HG02642 (cell line): ENCODE data around the gene ASXL1.

Experiments used
- ATAC-seq: cut with Tn5 transposase; IDR thresholded peaks from one replicate; pipeline ENCODE4 v1.9.1; 2021; ENCODE audit warnings: mild to moderate bottlenecking; ENCODE audit not compliant: unreplicated experiment, poor library complexity

ASXL1 gene

DNA sequence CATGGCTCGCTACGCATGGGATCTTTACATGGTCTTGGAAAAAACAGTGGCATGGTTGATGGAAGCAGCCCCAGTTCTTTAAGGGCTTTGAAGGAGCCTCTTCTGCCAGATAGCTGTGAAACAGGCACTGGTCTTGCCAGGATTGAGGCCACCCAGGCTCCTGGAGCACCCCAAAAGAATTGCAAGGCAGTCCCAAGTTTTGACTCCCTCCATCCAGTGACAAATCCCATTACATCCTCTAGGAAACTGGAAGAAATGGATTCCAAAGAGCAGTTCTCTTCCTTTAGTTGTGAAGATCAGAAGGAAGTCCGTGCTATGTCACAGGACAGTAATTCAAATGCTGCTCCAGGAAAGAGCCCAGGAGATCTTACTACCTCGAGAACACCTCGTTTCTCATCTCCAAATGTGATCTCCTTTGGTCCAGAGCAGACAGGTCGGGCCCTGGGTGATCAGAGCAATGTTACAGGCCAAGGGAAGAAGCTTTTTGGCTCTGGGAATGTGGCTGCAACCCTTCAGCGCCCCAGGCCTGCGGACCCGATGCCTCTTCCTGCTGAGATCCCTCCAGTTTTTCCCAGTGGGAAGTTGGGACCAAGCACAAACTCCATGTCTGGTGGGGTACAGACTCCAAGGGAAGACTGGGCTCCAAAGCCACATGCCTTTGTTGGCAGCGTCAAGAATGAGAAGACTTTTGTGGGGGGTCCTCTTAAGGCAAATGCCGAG is 78.2 kb downstream of the ASXL1 start:
- no peak for ATAC-seq

GRCh38 chr20:32436968-32437367 is 78.8 kb downstream of the ASXL1 start:
- ATAC-seq, result no peak

DNA sequence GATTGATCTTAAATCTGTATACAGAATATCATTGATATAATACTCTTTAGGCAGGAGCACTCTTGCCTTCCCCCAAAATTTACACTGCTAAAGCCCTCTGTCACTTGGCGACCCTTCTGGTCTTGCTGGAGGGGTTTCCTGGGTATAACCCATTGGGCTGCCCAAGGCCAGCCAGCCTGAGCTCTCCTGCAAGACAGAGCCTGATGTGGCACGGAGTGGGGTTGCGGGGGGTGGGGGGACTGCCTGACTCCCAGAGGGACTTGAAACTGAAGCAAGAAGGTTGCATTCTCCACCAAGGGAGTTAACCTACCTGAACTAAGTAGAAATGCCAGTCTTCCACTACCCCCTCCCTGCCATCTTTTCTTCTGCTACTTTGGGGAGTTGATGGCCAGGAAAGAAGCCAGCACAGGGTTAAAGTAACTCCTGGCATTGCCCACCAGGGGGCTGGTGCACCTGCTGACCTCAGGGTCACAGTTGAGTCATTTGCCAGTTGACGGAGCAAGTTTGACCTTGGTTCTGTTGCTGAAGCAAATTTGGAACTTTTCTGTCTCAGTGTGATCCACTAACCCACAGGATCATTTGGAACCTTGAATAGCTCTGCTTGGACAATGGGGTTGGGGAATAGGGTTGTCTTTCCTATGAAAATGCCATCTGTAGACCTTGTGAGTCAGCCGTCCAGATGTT is 79.4 kb downstream of the ASXL1 start:
- ATAC-seq, result no peak

- ATAC-seq, result no peak
These were observed 80.3 kb downstream of the ASXL1 start for GRCh38 chr20:32438331-32438858.

GRCh38 chr20:32439132-32439829 is 81.2 kb downstream of the ASXL1 start:
- no peak for ATAC-seq

GRCh38 chr20:32440069-32440757 is 82.1 kb downstream of the ASXL1 start:
- ATAC-seq, result no peak

- no peak for ATAC-seq
These were observed 82.6 kb downstream of the ASXL1 start for GRCh38 chr20:32440758-32441078.

GRCh38 chr20:32441638-32442037 is 83.5 kb downstream of the ASXL1 start:
- no peak for ATAC-seq

GRCh38 chr20:32442630-32443373 is 84.7 kb downstream of the ASXL1 start:
- ATAC-seq, result no peak

GRCh38 chr20:32443386-32443974 is 85.3 kb downstream of the ASXL1 start:
- no peak for ATAC-seq

- ATAC-seq, result no peak
These were observed 86.5 kb downstream of the ASXL1 start for GRCh38 chr20:32444474-32445220.

DNA sequence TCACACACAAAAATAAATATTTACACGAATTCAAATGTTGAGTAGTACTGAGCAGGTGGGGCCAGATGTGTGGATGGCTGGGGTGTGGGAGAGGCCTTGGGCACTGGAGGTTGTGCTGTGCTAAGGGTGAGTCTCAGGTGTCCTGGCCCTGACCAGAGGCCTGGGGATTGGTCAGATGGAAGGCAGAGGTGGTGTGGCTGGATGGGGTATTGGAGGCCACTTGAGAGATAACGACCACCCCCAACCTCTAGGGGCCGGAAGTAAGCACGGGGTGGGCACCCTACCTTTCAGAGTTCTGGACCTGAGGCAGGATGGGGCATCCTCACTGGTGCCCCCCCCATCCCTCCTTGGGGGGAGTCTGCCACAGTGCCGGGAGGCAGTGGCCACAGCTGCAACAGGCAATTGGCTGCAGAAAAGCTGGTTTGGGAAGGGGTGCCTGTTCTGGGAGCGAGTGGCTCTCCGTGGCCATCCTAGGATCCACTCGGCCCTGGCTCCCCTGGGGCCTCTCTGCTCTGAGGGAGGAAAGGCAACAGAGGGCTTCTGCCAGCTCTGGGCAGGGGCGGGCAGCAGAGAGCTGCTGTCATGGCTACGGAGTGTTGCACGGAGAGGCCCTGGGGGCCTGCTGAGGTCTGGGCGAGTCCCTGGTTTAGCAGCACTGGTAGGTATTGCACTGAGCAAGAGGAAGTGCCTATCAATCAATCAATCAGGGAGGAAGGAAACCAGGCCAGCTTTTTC is 87.6 kb downstream of the ASXL1 start:
- ATAC-seq, result no peak

GRCh38 chr20:32446301-32447100 is 88.4 kb downstream of the ASXL1 start:
- ATAC-seq, result no peak

DNA sequence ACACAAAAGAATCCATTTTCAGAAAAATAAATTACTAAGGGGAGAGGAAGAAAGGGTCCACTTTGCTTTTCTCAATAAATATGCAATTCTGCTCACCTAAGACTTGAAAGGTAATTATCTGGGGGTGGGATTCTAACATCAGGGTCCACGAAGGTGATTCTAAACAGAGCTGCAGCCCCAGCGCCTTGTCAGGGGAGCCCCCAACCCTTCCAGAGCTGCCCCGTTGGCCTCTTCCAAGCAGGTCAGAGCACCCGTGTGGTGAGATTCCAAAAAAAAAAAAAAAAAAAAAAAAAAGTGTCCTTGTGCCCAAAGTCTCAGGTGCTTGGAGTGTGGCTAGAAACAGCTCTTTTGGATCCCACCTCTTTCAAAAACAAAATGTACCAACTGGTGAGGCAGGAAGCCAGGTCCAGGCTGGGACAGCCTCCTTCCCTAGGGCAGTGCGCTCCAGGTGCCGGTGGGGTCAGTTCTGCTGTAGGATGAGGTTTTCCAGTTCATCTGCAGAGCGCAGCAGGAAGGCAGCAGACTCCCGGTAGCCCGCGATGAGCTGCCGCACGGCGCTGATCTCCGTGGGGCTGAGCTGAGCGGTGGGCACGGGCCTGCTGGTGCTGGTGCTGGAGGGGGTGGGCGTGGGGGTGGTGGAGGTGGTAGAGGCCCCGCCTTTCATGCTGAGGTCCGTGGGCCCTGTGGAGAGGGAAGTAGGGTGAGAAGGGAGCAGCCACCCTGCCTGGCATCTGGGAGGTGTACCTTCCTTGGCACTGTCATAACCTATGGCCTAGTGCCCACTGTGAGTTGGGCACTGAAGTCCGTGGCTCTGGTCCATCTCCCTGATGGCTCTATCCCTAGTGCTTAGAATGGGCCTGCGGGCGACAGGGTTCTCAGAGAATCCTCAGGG is 89.3 kb downstream of the ASXL1 start:
- no peak for ATAC-seq

DNA sequence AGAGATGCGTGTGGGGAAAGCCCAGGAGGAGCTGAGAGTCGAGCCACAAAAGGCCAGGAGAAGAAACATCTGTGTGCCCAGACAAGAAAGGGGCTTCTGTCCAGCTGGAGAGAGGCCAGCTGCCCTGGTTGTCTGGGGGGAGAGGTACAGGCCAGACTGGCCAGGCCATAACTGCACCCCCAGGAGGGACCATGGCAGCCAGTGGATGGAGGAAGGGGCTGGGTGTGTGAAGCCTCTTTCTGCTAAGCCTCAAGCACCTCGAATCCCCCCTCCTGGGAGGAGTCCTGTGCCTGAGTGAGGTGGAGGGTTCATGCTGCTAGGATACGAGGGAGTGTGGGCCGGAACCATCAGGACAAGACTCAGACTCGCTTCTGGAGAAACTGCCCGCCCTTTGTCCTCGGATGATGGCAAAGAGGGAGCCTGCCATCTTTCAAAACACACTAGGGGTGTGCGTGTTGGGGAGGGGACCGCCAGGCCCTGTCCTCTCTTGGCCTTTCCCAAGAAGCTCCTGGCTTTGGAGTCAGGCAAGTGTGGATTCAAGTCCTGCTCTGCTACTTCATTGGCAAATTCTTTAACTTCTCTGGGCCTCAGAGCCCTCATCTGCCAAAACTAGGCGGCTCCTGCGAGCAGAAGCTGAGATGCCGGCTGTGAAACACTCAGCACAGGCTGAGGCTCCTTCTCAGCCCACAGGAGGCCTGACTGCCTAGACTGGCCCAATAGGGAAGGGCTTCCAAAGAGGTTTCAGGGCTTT is 90.3 kb downstream of the ASXL1 start:
- no peak for ATAC-seq
